Keratinocyte (primary cell): ENCODE results near the gene CSHL1. TPM values are rescaled to one million over a fixed set of nuclear protein-coding genes. Genes with fewer than 3 reads are reported as not detected.
"Not testable (repeated sequence)": the region's sequence is repeated elsewhere in the genome, so short reads cannot be mapped to it uniquely, and the experiment has no call there.

Source experiments
- DNase-seq: peaks from one replicate; pipeline ENCODE4 v3.0.0-alpha.2; 2011; ENCODE audit warnings: low read depth, missing footprints, low spot score
- FAIRE-seq: peaks from 2 replicates; lab custom pipeline; 2011; peaks lifted over from hg19 to GRCh38; lab: Jason Lieb, UNC
- H2AFZ ChIP-seq: 2 replicates; pipeline ENCODE4 v1.6.0; 2012; ENCODE audit warnings: low read length, control low read depth, inconsistent platforms; ENCODE audit not compliant: control insufficient read depth
- H3K27ac ChIP-seq: 2 replicates; pipeline ENCODE4 v1.5.1; 2011; ENCODE audit warnings: low read length; ENCODE audit not compliant: control insufficient read depth, insufficient read depth
- H3K27me3 ChIP-seq: 3 replicates; pipeline ENCODE4 v1.6.0; 2011; ENCODE audit warnings: low read length; ENCODE audit not compliant: control insufficient read depth, insufficient read depth; ENCODE audit errors: extremely low read depth
- H3K36me3 ChIP-seq, 2 experiments: 2 replicates in 1 of 2; 3 replicates in 1 of 2; pipeline ENCODE4 v1.5.1; 2011; ENCODE audit warnings: low read length in 2 of 2, mild to moderate bottlenecking in 1 of 2; ENCODE audit not compliant: control insufficient read depth in 2 of 2, insufficient read depth in 2 of 2; ENCODE audit errors: extremely low read depth in 1 of 2
- H3K4me1 ChIP-seq: 3 replicates; pipeline ENCODE4 v1.5.1; 2011; ENCODE audit warnings: low read length; ENCODE audit not compliant: control insufficient read depth, insufficient read depth; ENCODE audit errors: extremely low read depth
- H3K4me2 ChIP-seq: 3 replicates; pipeline ENCODE4 v1.6.0; 2011; ENCODE audit warnings: low read depth, low read length; ENCODE audit not compliant: control insufficient read depth, insufficient read depth; ENCODE audit errors: extremely low read depth
- H3K4me3 ChIP-seq, 3 experiments: fragments of 200-600 bp in 1 of 3; sonication (generic) in 1 of 3; 2 replicates in 2 of 3; 3 replicates in 1 of 3; pipeline ENCODE4 v1.5.1; 2011 to 2016; ENCODE audit warnings: low read length in 3 of 3, mild to moderate bottlenecking in 3 of 3, control low read depth in 2 of 3, inconsistent platforms in 1 of 3, low read depth in 1 of 3, mixed read lengths in 1 of 3, mixed run types in 1 of 3, moderate library complexity in 1 of 3; ENCODE audit not compliant: control insufficient read depth in 2 of 3, insufficient read depth in 2 of 3; ENCODE audit errors: extremely low read depth in 1 of 3
- H3K79me2 ChIP-seq: 2 replicates; pipeline ENCODE4 v1.6.0; 2012; ENCODE audit warnings: low read length; ENCODE audit not compliant: control insufficient read depth, insufficient read depth
- H3K9ac ChIP-seq: 3 replicates; pipeline ENCODE4 v1.6.0; 2011; ENCODE audit warnings: low read length; ENCODE audit not compliant: control insufficient read depth, insufficient read depth; ENCODE audit errors: extremely low read depth
- H3K9me1 ChIP-seq: 3 replicates; pipeline ENCODE4 v1.6.0; 2011; ENCODE audit warnings: low read length; ENCODE audit not compliant: control insufficient read depth, insufficient read depth; ENCODE audit errors: extremely low read depth
- H3K9me3 ChIP-seq: 2 replicates; pipeline ENCODE4 v1.5.1; 2012; ENCODE audit warnings: low read depth, low read length; ENCODE audit not compliant: control insufficient read depth
- H4K20me1 ChIP-seq: 3 replicates; pipeline ENCODE4 v1.6.0; 2011; ENCODE audit warnings: low read length; ENCODE audit not compliant: control insufficient read depth, insufficient read depth; ENCODE audit errors: extremely low read depth
- dilution Hi-C: fragments of 300-500 bp; cut with MboI; formaldehyde crosslinking; loops from one replicate; pipeline ENCODE4 v1.7.0; 2020; ENCODE audit warnings: low sequenced_read_pairs; ENCODE audit not compliant: extremely low pct_ligation_motif_present
- polyA plus RNA-seq, 5 experiments: library from polyadenylated mRNA; depleted of rRNA in 3 of 5; stranded (reverse) in 3 of 5; stranded (forward) in 1 of 5; unstranded in 1 of 5; fragments of >200 nt; gene quantifications; 1 replicate in 1 of 5; 2 replicates in 3 of 5; 3 replicates in 1 of 5; pipeline versions ENCODE4 v1.2.1 to v1.2.3, GENCODE V29; 2011 to 2012; ENCODE audit warnings: missing spikeins in 2 of 5, low read depth in 1 of 5, low replicate concordance in 1 of 5

The CSHL1 gene
- polyA plus RNA-seq, 1 donor (not counting 4 experiments of a cell fraction or from before 2014, with no cell fraction given) = not detected

- H3K27ac ChIP-seq, H3K4me3 ChIP-seq, dilution Hi-C loops, H3K9me1 ChIP-seq, H3K9ac ChIP-seq, H3K4me1 ChIP-seq, DNase-seq, FAIRE-seq, H2AFZ ChIP-seq, H4K20me1 ChIP-seq, H3K36me3 ChIP-seq, H3K9me3 ChIP-seq, H3K79me2 ChIP-seq, H3K27me3 ChIP-seq, H3K4me2 ChIP-seq: not testable (repeated sequence)
Measured at GRCh38 chr17:63874693-63875092, 36.4 kb downstream of the CSHL1 start.

- H3K9me3 ChIP-seq, H3K27ac ChIP-seq, H4K20me1 ChIP-seq, dilution Hi-C loops, DNase-seq, H3K4me2 ChIP-seq, H3K79me2 ChIP-seq, FAIRE-seq, H3K9ac ChIP-seq, H2AFZ ChIP-seq, H3K4me1 ChIP-seq, H3K36me3 ChIP-seq, H3K27me3 ChIP-seq, H3K4me3 ChIP-seq, H3K9me1 ChIP-seq: not testable (repeated sequence)
Measured at GRCh38 chr17:63874061-63874626, 36.9 kb downstream of the CSHL1 start.

- H3K4me3 ChIP-seq, FAIRE-seq, H4K20me1 ChIP-seq, H3K79me2 ChIP-seq, H3K4me2 ChIP-seq, H3K27me3 ChIP-seq, H3K36me3 ChIP-seq, H3K27ac ChIP-seq, H2AFZ ChIP-seq, H3K9me1 ChIP-seq, H3K4me1 ChIP-seq, DNase-seq, H3K9me3 ChIP-seq, dilution Hi-C loops, H3K9ac ChIP-seq: not testable (repeated sequence)
Measured at GRCh38 chr17:63873577-63873976, 37.5 kb downstream of the CSHL1 start, which contains the start of gene CSH2. Gene CSH2 (minus strand): TSS chr17:63873677. CDS start chr17:63873614, 63 bp downstream.

- H3K36me3 ChIP-seq, H3K27ac ChIP-seq, H2AFZ ChIP-seq, H3K9me1 ChIP-seq, H3K9ac ChIP-seq, H3K9me3 ChIP-seq, H3K4me2 ChIP-seq, H3K79me2 ChIP-seq, H3K27me3 ChIP-seq, dilution Hi-C loops, FAIRE-seq, H3K4me3 ChIP-seq, DNase-seq, H3K4me1 ChIP-seq, H4K20me1 ChIP-seq: not testable (repeated sequence)
Measured at GRCh38 chr17:63871646-63872365, 39.3 kb downstream of the CSHL1 start.

- H3K9me3 ChIP-seq, dilution Hi-C loops, H3K27ac ChIP-seq, H3K4me3 ChIP-seq, DNase-seq, H2AFZ ChIP-seq, H4K20me1 ChIP-seq, H3K4me1 ChIP-seq, H3K36me3 ChIP-seq, H3K4me2 ChIP-seq, H3K79me2 ChIP-seq, H3K9ac ChIP-seq, FAIRE-seq, H3K9me1 ChIP-seq, H3K27me3 ChIP-seq: not testable (repeated sequence)
Measured at GRCh38 chr17:63870292-63870665, 40.8 kb downstream of the CSHL1 start.
